Activated T-cell treated with anti-CD3 and anti-CD28 coated beads for 1 hour (primary cell): Measurements from ENCODE around the gene KLRG1.

ENCODE experiments used
- DNase-seq: peaks from one replicate; pipeline ENCODE4 v3.0.0-alpha.2; 2020; ENCODE audit warnings: low read depth

Gene KLRG1

DNA sequence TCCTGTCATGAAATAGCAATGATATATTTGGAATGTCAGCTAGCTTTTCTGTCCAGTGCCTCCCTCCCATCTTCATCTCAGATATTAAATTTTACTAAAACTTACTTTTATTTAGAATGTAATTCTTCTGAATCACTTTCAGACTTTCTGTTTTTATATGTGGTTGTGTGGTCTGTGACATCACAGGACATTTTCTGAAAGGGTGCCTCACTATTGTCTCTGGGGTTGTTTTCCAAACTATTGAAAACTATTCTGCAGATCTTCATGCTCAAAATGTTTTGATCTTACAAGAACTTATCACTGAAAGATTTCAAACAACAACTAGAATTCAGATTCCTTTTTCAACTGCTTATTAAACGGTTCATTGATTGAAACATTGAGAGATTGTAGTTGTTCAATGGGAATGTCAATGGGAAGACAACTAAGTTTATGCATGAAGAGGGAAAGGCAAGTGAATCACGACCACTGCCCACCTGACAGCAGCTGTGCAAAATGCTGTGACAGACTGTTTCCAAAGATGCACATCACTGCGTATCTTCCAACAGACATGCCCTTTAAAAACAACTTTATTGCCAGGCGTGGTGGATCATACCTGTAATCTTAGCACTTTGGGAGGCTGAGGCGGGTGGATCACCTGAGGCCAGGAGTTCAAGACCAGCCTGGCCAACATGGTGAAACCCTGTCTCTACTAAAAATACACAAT is 51.3 kb downstream of the KLRG1 start:
- no peak for DNase-seq

DNA sequence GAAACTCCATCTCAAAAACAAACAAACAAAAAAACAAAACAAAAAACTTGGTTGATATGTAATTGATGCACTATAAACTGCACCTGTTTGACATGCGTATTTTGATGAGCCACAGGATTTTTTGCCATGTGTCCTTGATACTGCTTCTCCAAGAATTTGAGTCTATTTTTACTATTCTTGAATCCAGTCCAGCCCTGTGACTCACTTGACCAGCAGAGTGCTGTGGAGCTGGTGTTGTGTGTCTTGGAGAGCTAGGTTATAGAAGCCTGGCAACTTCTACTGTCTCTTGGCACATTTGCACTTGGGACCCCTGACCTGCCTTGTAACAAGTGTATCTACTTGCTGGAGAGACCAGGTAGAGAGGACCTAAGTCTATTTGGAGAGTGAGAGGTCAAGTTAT is 52.0 kb downstream of the KLRG1 start:
- no peak for DNase-seq

DNA sequence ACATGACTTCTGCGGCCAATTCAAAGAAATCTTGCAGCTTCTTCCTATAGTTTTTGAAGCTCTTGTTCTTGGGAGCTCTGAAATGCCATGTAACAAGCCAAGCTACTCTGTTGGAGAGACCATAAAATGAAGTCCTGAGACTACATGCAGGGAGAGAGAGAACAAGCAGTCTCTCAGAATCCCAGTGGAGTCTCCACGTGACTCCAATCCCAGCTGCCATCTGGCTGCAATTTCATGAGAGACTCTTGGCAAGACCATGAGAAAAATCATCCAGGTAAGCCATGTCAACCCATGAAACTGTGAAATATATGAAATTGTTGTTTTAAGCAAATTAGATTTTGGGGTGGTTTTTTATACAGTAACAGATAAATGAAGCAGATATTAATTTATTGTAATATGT is 54.4 kb downstream of the KLRG1 start:
- DNase-seq = no peak

- DNase-seq = no peak
Observed at GRCh38 chr12:9047105-9047504, 57.8 kb downstream of the KLRG1 start.

DNA sequence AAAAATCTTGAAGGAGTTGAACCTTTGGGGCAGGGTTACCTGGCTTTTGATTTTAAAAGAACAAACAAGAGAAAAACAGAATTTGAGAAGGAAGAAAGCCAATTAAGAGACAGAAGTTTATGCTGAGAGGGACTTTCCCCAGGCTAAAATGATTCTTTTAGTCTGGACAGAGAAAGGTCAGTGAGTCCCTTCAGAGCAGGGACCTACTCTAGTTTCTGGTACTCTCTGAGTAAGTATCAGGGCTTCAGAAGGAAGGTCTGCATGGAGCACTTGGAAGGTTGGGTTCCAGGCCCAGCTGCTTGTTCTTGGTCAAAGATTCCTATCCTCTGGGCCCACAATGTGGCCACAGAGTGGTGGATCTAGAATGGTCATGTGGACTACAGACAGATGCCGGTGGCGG is 59.6 kb downstream of the KLRG1 start:
- no peak for DNase-seq

- no peak for DNase-seq
Observed at GRCh38 chr12:9049520-9050133, 60.3 kb downstream of the KLRG1 start.

- DNase-seq = no peak
Observed at GRCh38 chr12:9050521-9051157, 61.3 kb downstream of the KLRG1 start.

DNA sequence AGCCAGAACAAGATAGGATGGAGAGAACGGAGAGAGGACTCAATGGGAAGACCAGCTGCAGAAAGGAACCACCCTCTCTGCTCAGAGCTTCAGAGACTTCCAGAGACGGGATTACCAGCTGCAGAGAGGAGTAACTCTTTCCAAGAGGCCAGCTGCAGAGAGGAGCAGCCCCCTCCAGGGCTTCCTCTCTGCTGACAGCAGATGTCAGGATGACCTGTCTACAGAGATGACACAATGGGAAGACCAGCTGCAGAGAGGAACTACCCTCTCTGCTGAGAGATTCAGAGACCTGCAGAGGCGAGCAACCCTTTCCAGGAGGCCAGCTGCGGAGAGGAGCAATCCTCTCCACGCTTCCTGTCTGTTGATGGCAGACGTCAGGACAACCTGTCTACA is 61.8 kb downstream of the KLRG1 start:
- no peak for DNase-seq

DNA sequence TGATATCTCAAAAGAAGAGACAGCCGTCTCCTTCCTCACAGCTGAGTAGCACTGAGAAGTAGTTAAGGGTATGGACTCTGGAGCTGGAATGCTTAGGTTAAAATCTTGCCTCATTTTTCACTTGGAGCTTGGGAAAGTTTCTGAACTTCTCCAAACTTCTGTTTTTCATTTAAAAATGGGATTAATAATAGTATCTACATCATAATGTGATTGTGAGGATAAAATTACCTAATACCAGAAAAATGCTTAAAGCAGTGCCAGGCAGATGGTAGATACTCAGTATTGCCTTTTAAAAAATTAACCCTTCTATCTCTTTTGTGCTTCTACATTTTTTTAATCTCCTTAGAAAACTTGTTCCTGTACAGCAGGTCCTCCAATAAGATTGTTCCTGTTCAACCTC is 63.3 kb downstream of the KLRG1 start:
- no peak for DNase-seq
